Left hindlimb (tissue), 1 donor: ENCODE measurements around the gene OSBPL9.

Experiments used
- DNase-seq: peaks from one replicate; pipeline ENCODE4 v3.0.0-alpha.2; 2018

Gene OSBPL9

GRCh38 chr1:51610637-51611036 is 6.3 kb upstream of the OSBPL9 start:
- no peak for DNase-seq

- no peak for DNase-seq
Measured at GRCh38 chr1:51612447-51612961, 4.4 kb upstream of the OSBPL9 start.

DNA sequence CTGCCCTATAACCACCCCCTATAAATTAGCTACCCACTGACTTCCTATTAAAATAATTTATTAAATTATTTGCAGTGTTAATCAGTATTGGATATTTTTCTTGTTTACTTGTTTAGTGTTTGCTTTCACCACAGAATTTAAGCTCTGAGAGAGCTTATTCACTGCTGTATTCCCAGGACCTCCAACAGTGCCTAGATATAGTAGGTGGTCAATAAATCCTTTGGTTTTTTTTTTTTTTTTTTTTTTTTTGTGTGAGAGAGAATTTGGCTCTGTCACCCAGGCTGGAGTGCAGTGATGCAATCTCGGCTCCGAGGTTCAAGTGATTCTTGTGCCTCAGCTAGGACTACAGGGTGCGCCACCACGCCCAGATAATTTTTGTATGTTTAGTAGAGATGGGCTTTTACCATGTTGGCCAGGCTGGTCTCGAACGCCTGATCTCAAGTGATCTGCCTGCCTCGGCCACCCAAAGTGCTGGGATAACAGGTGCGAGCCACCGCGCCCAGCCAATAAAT is 1.1 kb upstream of the OSBPL9 start:
- no peak for DNase-seq

- DNase-seq, result no peak
Measured at GRCh38 chr1:51616490-51616889, 402 bp upstream of the OSBPL9 start.

DNA sequence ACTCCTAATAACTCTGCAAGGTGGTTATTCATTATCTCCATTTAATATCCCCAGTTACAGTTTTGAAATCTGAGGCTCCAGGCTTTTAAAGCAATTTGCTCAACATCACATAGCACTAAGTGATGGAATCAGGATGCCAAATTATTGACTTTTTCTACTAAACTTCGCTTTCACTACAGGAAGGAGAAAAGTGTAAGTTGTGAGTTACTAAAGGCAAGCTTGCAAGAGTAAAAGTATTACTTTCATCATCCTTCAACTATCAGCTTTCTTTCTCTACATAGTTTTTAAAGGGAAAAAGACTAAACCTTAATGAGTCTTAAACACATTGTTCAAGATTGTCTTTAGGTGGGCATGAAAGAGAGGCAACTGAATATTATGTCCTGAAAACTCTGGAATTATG is 1.8 kb downstream of the OSBPL9 start:
- DNase-seq, result no peak

DNA sequence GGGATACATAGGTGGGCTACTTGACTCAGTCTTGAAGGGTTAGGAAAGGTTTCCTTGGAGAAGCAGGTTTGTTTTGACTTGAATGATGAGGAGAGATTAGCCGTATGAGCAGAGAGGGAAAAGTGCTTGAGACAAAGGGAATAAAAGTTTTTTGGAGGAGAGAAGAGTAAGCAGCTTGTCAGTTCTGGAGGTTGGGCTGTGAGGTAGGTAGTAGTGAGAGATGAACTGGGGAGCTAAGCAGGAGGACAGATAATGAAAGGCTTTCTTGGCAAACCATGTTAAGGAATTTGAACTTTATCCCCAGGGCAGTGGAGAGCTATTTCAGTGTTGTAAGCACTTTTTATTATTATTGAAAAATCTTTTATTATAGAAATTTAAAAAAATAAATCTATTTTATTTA is 3.6 kb downstream of the OSBPL9 start:
- no peak for DNase-seq

GRCh38 chr1:51621161-51621560 is 4.3 kb downstream of the OSBPL9 start:
- no peak for DNase-seq

DNA sequence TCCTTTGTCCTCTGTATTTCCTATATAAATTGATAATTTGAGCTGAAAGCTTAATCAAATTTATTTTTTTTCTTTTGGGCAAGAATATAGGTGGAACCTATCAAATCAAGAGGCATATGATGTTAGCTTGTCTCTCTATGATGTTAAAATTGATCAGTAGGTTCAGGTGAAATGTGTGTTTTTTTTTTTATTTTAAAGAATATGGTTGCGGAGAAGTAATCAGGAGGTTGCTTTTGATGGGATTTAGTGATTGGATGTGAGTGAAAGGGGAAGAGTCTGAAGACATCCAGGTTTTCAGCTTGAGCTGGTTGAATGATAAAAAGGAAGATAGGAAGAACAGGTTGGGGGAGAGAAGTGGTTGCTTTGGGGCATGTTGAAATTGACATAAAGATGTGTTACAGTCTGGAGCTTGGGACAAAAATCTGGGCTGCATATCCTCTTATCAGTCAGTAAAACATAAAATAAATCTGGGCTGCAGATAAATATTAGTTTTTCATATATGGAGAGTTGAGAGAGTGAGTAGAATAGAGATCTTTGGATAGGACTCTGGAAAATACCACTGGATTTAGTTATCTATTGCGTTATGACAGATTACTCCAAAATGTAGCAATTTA is 5.1 kb downstream of the OSBPL9 start:
- DNase-seq, result no peak

GRCh38 chr1:51622455-51622913 is 5.6 kb downstream of the OSBPL9 start:
- no peak for DNase-seq

- no peak for DNase-seq
Measured at GRCh38 chr1:51623025-51623424, 6.1 kb downstream of the OSBPL9 start.

DNA sequence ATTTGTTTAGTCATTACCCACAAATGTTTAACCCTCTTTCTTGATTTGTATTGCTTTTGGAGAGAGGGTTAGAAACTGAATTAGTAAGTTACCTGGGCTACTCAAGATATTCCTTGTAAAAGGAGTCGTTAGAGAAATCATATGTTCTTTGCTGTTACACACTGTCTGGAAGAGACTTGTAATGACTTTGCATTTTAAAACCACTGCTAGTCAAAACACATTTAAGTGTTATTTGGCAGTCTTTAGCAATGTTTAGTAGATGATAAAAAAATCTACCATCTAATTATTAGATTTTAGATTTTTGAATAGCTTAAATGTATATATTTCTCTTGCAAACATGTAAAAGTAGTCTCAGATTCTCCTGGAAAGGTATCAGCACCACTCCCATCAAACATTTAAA is 6.6 kb downstream of the OSBPL9 start:
- DNase-seq, result no peak

- no peak for DNase-seq
Measured at GRCh38 chr1:51624855-51625254, 8.0 kb downstream of the OSBPL9 start.

DNA sequence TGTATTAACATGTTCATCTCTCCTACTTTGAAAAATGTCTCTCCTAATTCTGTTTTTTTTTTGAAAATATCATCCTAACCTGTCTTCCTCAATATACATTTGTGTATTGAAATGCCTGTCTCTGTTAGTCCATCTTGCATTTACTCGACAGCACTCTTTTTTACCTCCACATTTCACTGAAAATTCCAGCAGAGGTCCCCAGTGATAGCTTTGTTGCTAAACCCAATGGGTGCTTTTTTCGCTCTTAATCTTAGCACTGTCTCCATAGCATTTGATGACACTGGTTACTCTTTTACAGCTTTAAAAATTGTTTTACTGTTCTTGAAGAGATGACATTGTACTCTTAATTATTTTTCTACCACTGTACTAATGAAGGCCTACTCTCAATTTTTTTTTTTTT is 10.8 kb downstream of the OSBPL9 start:
- no peak for DNase-seq

GRCh38 chr1:51628715-51629590 is 12.1 kb downstream of the OSBPL9 start:
- no peak for DNase-seq

- no peak for DNase-seq
Measured at GRCh38 chr1:51629918-51630317, 13.0 kb downstream of the OSBPL9 start.

DNA sequence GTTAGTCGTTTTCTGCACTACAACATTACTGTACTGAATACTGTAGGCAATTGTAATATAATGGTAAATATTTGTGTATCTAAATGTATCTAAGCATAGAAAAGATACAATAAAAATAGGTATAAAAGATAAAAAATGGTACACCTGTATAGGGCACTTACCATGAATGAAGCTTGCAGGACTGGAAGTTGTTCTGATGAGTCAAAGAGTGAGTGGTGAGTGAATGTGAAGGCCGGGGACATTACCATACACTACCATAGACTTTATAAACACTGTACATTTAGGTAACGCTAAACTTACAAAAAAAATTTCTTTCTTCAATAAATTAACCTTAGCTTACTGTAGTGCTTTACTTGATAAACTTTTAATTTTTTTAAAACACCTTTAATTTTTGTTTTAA is 13.5 kb downstream of the OSBPL9 start:
- no peak for DNase-seq

DNA sequence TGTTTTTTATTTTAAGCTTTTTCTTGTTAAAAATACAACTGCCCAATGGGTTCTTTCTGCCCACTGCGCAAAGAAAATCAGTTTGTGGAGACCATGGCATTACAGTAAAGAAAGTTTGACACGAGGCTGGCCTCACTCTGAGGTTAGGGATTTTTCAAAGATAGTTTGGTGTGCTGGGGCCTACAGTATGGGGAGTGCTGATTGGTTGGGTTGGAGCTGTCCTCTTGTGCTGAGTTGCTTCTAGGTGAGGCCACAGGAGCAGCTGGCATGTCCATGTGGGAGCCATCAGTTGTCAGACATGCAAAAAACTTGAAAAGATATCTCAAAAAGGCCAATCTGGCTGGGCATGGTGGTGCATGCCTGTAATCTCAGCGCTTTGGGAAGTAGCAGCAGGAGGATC is 14.0 kb downstream of the OSBPL9 start:
- DNase-seq, result no peak

GRCh38 chr1:51631747-51632146 is 14.9 kb downstream of the OSBPL9 start:
- no peak for DNase-seq

GRCh38 chr1:51634618-51635017 is 17.7 kb downstream of the OSBPL9 start:
- DNase-seq, result no peak

- DNase-seq, result no peak
Measured at GRCh38 chr1:51635615-51636014, 18.7 kb downstream of the OSBPL9 start.

- DNase-seq, result no peak
Measured at GRCh38 chr1:51636191-51636590, 19.3 kb downstream of the OSBPL9 start.

GRCh38 chr1:51636764-51637522 is 20.1 kb downstream of the OSBPL9 start:
- DNase-seq, result no peak

DNA sequence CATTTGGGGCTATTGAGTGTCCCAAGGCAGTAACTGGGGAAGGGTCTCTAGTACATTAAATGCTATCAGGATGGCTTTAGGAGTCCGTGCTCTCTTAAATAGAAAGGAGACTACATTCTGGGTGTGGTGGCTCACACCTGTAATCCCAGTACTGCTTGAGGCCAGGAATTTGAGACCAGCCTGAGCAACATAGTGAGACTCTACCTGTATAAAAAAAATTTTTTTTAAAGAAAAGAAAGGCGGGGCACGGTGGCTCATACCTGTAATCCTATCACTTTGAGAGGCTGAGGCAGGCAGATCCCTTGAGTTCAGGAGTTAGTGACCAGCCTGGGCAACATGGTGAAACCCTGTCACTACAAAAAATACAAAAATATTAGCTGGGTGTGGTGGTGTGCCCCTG is 21.5 kb downstream of the OSBPL9 start:
- DNase-seq, result no peak
